ENCODE data around the gene OR1L6.

GRCh38 chr9:122718038-122718437 is 24.1 kb upstream of the OR1L6 start:
- TF ChIP-seq CTCF (IDR thresholded peaks at IDR 0.05) (no peak), ZFX (IDR thresholded peaks at IDR 0.05; ENCODE audit: borderline replicate concordance) (no peak)
